GM21717 (cell line): ENCODE measurements around the gene SMOC2.

ENCODE experiments used
- ATAC-seq: cut with Tn5 transposase; IDR thresholded peaks from one replicate; pipeline ENCODE4 v1.9.1; 2021; ENCODE audit warnings: mild to moderate bottlenecking, moderate library complexity; ENCODE audit not compliant: unreplicated experiment

Gene SMOC2

GRCh38 chr6:168513766-168514165, 72.8 kb downstream of the SMOC2 start:
- no peak for ATAC-seq

GRCh38 chr6:168514216-168514615, 73.2 kb downstream of the SMOC2 start:
- no peak for ATAC-seq

- no peak for ATAC-seq
These were observed 74.4 kb downstream of the SMOC2 start for GRCh38 chr6:168515376-168515775.

GRCh38 chr6:168516944-168517741, 76.2 kb downstream of the SMOC2 start:
- no peak for ATAC-seq

- ATAC-seq = no peak
These were observed 76.9 kb downstream of the SMOC2 start for GRCh38 chr6:168517742-168518347.

GRCh38 chr6:168518348-168518745, 77.4 kb downstream of the SMOC2 start:
- no peak for ATAC-seq

GRCh38 chr6:168518867-168519266, 77.9 kb downstream of the SMOC2 start:
- no peak for ATAC-seq

GRCh38 chr6:168520233-168520632, 79.2 kb downstream of the SMOC2 start:
- ATAC-seq = no peak

- ATAC-seq = no peak
These were observed 83.6 kb downstream of the SMOC2 start for GRCh38 chr6:168524571-168525001.

GRCh38 chr6:168525114-168525513, 84.1 kb downstream of the SMOC2 start:
- no peak for ATAC-seq

- no peak for ATAC-seq
These were observed 85.1 kb downstream of the SMOC2 start for GRCh38 chr6:168525926-168526630.

GRCh38 chr6:168526841-168527281, 85.9 kb downstream of the SMOC2 start:
- ATAC-seq = no peak

GRCh38 chr6:168527451-168528210, 86.6 kb downstream of the SMOC2 start:
- no peak for ATAC-seq

GRCh38 chr6:168528474-168529095, 87.6 kb downstream of the SMOC2 start:
- no peak for ATAC-seq

GRCh38 chr6:168529214-168529613, 88.2 kb downstream of the SMOC2 start:
- no peak for ATAC-seq

- no peak for ATAC-seq
These were observed 89.7 kb downstream of the SMOC2 start for GRCh38 chr6:168530653-168531071.

GRCh38 chr6:168532070-168532469, 91.1 kb downstream of the SMOC2 start:
- ATAC-seq = no peak

GRCh38 chr6:168533414-168533813, 92.4 kb downstream of the SMOC2 start:
- ATAC-seq = no peak

- ATAC-seq = no peak
These were observed 93.3 kb downstream of the SMOC2 start for GRCh38 chr6:168534265-168534664.

GRCh38 chr6:168535711-168536110, 94.7 kb downstream of the SMOC2 start:
- ATAC-seq = no peak

- ATAC-seq = no peak
These were observed 95.2 kb downstream of the SMOC2 start for GRCh38 chr6:168536196-168536595.
